ENCODE data around the gene MTHFD2L.

Gene MTHFD2L

DNA sequence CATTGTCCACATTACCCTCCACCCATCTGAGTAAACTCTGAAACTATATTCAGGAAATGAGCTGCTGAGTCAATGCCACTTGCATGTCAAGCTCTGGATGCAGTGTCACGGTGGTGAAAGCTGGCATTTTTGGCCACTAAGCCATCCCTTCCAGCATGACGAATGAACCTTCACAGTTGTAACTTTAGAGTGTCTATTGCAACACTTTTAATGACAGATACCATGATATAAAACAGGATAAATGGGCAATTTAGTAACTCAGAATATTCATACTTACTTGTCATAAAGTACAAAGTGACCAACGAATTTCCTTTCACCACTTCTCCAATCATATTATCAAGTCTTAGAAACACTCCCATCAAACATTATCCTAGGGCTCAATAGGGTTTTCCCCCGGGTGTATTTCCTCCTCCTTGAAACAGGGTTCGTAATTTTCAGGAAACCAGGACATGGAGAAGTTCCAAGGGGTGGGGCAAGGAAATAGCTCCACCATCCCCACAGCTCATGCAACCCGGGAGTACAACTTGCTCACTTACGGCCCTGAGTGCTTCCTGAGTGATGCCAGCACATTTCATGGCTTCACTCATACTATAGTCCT is 73.1 kb downstream of the MTHFD2L start:
- H3K9me3 ChIP-seq (ENCODE audit: control insufficient read depth, low read length) = no peaks in the 10 kb centered on the region

DNA sequence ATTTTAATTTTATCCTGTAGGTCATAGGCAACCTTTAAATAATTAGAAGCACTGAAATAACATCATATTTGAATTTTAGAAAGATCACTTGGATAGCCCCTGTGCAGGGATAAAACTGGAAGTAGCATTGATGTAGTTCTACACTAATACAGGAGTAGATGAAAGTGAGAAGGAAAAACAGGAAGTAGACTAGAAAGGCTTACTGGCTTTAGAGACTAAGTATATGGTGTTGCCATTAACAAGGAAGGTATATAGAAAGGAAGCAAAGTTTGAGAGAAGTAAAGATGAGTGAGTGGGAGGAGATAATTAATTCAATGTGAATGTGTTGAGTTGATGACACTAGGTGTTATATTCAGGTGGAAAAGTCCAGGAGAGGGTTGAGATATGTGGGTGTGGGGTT is 77.2 kb downstream of the MTHFD2L start:
- H3K27me3 ChIP-seq (replicated peaks; ENCODE audit: control insufficient read depth, insufficient read depth, low read length, poor library complexity, severe bottlenecking) = no peaks in the 10 kb centered on the region
- no peak overlapping the region for H3K27ac ChIP-seq (ENCODE audit: insufficient read depth, low read length, poor library complexity, severe bottlenecking)
- no peaks in the 10 kb centered on the region for H3K36me3 ChIP-seq (ENCODE audit: control insufficient read depth, insufficient read depth, low read length)
- no peaks in the 10 kb centered on the region for H3K4me1 ChIP-seq (ENCODE audit: control insufficient read depth, insufficient read depth, low read length, poor library complexity, severe bottlenecking)
- no peak for DNase-seq
- no peaks in the 10 kb centered on the region for H3K9me3 ChIP-seq (ENCODE audit: control insufficient read depth, low read length)
- H3K4me3 ChIP-seq (ENCODE audit: insufficient read depth, low read depth, low read length, poor library complexity, severe bottlenecking) = no peak overlapping the region

More for the DNA sequence above, 73.1 kb downstream of the MTHFD2L start:
- no peak overlapping the region for H3K4me3 ChIP-seq (ENCODE audit: insufficient read depth, low read depth, low read length, poor library complexity, severe bottlenecking)
- no peak overlapping the region for H3K27ac ChIP-seq (ENCODE audit: insufficient read depth, low read length, poor library complexity, severe bottlenecking)
- no peak for DNase-seq
- no peaks in the 10 kb centered on the region for H3K4me1 ChIP-seq (ENCODE audit: control insufficient read depth, insufficient read depth, low read length, poor library complexity, severe bottlenecking)
- no peaks in the 10 kb centered on the region for H3K27me3 ChIP-seq (replicated peaks; ENCODE audit: control insufficient read depth, insufficient read depth, low read length, poor library complexity, severe bottlenecking)
- H3K36me3 ChIP-seq (ENCODE audit: control insufficient read depth, insufficient read depth, low read length) = no peaks in the 10 kb centered on the region

DNA sequence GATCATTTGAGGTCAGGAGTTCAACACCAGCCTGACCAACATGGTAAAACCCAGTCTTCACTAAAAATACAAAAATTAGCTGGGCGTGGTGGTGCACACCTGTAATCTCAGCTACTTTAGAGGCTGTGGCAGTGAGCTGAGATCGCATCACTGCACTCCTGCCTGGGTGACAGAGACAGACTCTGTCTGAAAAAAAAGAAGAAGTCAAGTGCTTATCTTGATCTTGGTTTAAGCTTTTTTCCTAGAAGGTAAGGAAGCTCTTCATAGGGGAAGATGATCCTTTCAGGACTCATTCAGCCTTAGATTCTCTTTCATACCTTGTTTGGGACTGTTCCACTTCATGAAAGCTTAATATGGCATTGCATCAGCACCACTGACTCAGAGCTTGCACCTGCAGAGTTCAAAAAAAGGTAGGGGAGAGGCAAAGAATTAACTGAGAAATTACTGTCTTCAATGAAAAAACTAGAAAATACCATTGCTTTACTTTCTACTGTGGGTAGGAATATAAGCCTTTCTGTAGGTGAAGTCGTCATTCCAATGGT is 79.6 kb downstream of the MTHFD2L start:
- Histone ChIP-seq H3K36me3 (ENCODE audit: control insufficient read depth, insufficient read depth, low read length) (no peaks in the 10 kb centered on the region), H3K27ac (ENCODE audit: insufficient read depth, low read length, poor library complexity, severe bottlenecking) (no peak overlapping the region), H3K4me3 (ENCODE audit: insufficient read depth, low read depth, low read length, poor library complexity, severe bottlenecking) (no peak overlapping the region), H3K27me3 (replicated peaks; ENCODE audit: control insufficient read depth, insufficient read depth, low read length, poor library complexity, severe bottlenecking) (no peaks in the 10 kb centered on the region), H3K9me3 (ENCODE audit: control insufficient read depth, low read length) (no peaks in the 10 kb centered on the region), H3K4me1 (ENCODE audit: control insufficient read depth, insufficient read depth, low read length, poor library complexity, severe bottlenecking) (no peaks in the 10 kb centered on the region)
- DNase-seq = no peak

DNA sequence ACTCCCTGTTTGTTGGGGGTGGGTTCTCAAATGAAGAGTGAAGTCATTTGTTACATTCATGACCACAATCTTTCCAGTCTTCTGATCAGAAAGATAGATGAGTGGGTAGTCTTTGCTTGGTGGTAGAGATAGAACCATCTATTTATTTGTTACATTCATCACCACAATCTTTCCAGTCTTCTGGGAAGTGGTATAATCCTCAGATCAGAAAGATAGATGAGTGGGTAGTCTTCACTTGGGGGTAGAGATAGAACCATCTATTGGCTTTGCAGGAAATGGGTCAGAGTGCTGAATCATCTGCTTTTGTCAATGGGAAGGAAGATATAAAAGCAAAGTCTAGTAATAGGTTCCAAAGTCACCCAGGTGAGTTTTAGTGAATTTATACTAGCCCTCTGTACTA is 86.1 kb downstream of the MTHFD2L start:
- H3K27ac ChIP-seq (ENCODE audit: insufficient read depth, low read length, poor library complexity, severe bottlenecking) = no peak overlapping the region
- H3K27me3 ChIP-seq (replicated peaks; ENCODE audit: control insufficient read depth, insufficient read depth, low read length, poor library complexity, severe bottlenecking) = no peaks in the 10 kb centered on the region
- no peaks in the 10 kb centered on the region for H3K36me3 ChIP-seq (ENCODE audit: control insufficient read depth, insufficient read depth, low read length)
- no peak for DNase-seq
- H3K4me1 ChIP-seq (ENCODE audit: control insufficient read depth, insufficient read depth, low read length, poor library complexity, severe bottlenecking) = no peaks in the 10 kb centered on the region
- no peak overlapping the region for H3K4me3 ChIP-seq (ENCODE audit: insufficient read depth, low read depth, low read length, poor library complexity, severe bottlenecking)
- no peaks in the 10 kb centered on the region for H3K9me3 ChIP-seq (ENCODE audit: control insufficient read depth, low read length)

DNA sequence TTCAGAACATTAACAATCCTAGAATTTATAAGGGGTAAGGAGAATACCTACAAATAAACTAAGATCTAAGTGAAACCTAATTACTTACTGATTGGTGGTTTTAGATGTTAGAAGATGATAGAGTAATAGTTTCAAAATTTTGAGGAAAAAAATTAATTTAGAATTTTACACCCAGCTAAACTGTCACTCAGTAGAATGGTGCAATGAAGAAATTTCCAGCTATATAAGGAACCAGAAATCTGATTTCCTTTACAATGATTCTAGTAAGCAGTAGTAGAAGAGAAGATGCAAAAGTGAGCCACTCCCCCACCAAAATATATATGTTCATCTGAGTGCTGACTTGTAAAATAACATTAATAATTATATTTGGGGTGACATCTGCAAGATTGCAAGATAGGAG is 95.0 kb downstream of the MTHFD2L start:
- Histone ChIP-seq H3K27ac (ENCODE audit: insufficient read depth, low read length, poor library complexity, severe bottlenecking) (no peak overlapping the region), H3K9me3 (ENCODE audit: control insufficient read depth, low read length) (peaks cover 3% of the 10 kb centered on the region), H3K27me3 (replicated peaks; ENCODE audit: control insufficient read depth, insufficient read depth, low read length, poor library complexity, severe bottlenecking) (no peaks in the 10 kb centered on the region), H3K4me1 (ENCODE audit: control insufficient read depth, insufficient read depth, low read length, poor library complexity, severe bottlenecking) (no peaks in the 10 kb centered on the region), H3K4me3 (ENCODE audit: insufficient read depth, low read depth, low read length, poor library complexity, severe bottlenecking) (no peak overlapping the region), H3K36me3 (ENCODE audit: control insufficient read depth, insufficient read depth, low read length) (no peaks in the 10 kb centered on the region)
- DNase-seq = no peak

DNA sequence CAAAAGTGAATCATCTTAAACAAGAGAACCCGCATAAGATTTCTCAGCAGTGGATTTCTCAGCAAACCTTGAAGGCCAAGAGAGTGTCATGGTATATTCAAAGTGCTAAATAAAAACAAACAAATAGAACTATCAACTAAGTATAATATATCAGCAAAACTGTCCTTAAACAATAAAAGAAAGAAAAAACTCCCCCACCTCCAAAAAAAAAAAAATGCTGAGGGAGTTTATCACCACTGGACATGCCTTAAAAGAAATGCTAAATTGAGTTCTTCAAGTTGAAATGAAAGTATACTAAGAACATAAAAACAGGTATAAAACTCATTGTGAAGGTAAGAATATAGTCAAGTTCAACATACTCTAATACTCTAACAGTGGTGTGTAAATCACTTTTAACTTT is 96.5 kb downstream of the MTHFD2L start:
- Histone ChIP-seq H3K4me3 (ENCODE audit: insufficient read depth, low read depth, low read length, poor library complexity, severe bottlenecking) (no peak overlapping the region), H3K27ac (ENCODE audit: insufficient read depth, low read length, poor library complexity, severe bottlenecking) (no peak overlapping the region), H3K4me1 (ENCODE audit: control insufficient read depth, insufficient read depth, low read length, poor library complexity, severe bottlenecking) (no peaks in the 10 kb centered on the region), H3K27me3 (replicated peaks; ENCODE audit: control insufficient read depth, insufficient read depth, low read length, poor library complexity, severe bottlenecking) (no peaks in the 10 kb centered on the region), H3K9me3 (ENCODE audit: control insufficient read depth, low read length) (peaks cover 3% of the 10 kb centered on the region), H3K36me3 (ENCODE audit: control insufficient read depth, insufficient read depth, low read length) (no peaks in the 10 kb centered on the region)
- no peak for DNase-seq

DNA sequence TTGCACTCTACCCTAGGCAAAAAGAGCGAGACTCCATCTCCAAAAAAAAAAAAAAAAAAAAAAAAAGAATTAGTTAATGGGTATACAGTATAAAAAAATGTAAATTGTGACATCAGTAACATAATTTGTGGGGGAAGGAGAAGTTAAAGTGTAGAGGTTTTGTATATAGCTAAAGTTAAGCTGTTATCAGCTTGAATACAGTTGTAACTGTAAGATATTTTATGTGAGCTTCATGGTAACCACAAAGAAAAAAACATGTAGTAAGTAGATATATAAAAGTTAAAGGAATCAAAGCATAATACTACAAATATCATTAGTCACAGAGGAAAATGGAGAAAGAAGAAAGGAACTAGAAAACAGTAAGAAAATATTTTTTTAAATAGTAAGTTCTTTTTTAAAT is 97.2 kb downstream of the MTHFD2L start:
- no peak for DNase-seq
- H3K27ac ChIP-seq (ENCODE audit: insufficient read depth, low read length, poor library complexity, severe bottlenecking) = no peak overlapping the region
- peaks cover 3% of the 10 kb centered on the region for H3K9me3 ChIP-seq (ENCODE audit: control insufficient read depth, low read length)
- no peak overlapping the region for H3K4me3 ChIP-seq (ENCODE audit: insufficient read depth, low read depth, low read length, poor library complexity, severe bottlenecking)
- H3K36me3 ChIP-seq (ENCODE audit: control insufficient read depth, insufficient read depth, low read length) = no peaks in the 10 kb centered on the region
- H3K4me1 ChIP-seq (ENCODE audit: control insufficient read depth, insufficient read depth, low read length, poor library complexity, severe bottlenecking) = no peaks in the 10 kb centered on the region
- no peaks in the 10 kb centered on the region for H3K27me3 ChIP-seq (replicated peaks; ENCODE audit: control insufficient read depth, insufficient read depth, low read length, poor library complexity, severe bottlenecking)

DNA sequence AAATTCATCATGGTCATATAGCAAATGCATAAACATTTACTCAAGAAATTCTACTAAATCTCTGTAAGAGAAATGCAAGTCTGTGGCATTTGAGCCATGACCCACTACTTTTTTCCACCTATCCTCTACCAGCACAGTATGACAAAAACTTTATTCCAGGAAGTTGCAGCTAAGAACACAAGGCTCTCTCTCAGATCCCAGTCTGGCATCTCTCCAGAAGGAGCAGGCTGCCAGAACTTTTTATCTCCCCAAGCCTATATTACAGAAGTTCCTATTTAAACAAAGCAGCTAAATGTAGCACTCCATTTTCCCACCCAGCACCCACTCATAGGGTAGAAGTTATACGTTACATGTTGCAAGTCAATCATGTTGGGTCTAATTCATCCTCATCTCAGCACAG is 101.0 kb downstream of the MTHFD2L start:
- no peak for DNase-seq
- H3K27ac ChIP-seq (ENCODE audit: insufficient read depth, low read length, poor library complexity, severe bottlenecking) = no peak overlapping the region
- H3K36me3 ChIP-seq (ENCODE audit: control insufficient read depth, insufficient read depth, low read length) = no peaks in the 10 kb centered on the region
- no peaks in the 10 kb centered on the region for H3K27me3 ChIP-seq (replicated peaks; ENCODE audit: control insufficient read depth, insufficient read depth, low read length, poor library complexity, severe bottlenecking)
- no peak overlapping the region for H3K4me3 ChIP-seq (ENCODE audit: insufficient read depth, low read depth, low read length, poor library complexity, severe bottlenecking)
- H3K4me1 ChIP-seq (ENCODE audit: control insufficient read depth, insufficient read depth, low read length, poor library complexity, severe bottlenecking) = no peaks in the 10 kb centered on the region
- no peaks in the 10 kb centered on the region for H3K9me3 ChIP-seq (ENCODE audit: control insufficient read depth, low read length)

DNA sequence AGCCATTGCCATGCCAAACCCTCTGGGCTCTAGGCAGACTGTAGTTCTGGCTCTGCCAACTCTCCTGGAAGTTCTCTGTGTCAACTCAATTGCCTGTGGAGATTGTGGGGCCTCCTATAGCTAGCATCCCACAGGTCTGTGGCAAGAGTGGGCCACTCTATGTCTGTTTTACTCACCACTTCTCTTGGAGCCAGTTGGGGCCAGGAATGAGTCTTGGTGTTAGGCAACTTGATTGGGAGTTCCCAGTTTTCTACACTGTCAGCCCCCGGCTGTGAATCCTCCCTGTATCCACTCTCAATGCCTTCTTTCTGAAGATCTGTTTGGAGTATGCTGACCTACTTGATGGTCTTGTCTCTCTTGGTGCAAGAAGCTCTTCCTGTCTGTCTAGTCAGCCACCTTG is 102.1 kb downstream of the MTHFD2L start:
- no peak overlapping the region for H3K27ac ChIP-seq (ENCODE audit: insufficient read depth, low read length, poor library complexity, severe bottlenecking)
- DNase-seq = no peak
- H3K36me3 ChIP-seq (ENCODE audit: control insufficient read depth, insufficient read depth, low read length) = no peaks in the 10 kb centered on the region
- no peak overlapping the region for H3K4me3 ChIP-seq (ENCODE audit: insufficient read depth, low read depth, low read length, poor library complexity, severe bottlenecking)
- no peaks in the 10 kb centered on the region for H3K4me1 ChIP-seq (ENCODE audit: control insufficient read depth, insufficient read depth, low read length, poor library complexity, severe bottlenecking)
- H3K27me3 ChIP-seq (replicated peaks; ENCODE audit: control insufficient read depth, insufficient read depth, low read length, poor library complexity, severe bottlenecking) = no peaks in the 10 kb centered on the region
- H3K9me3 ChIP-seq (ENCODE audit: control insufficient read depth, low read length) = no peaks in the 10 kb centered on the region

DNA sequence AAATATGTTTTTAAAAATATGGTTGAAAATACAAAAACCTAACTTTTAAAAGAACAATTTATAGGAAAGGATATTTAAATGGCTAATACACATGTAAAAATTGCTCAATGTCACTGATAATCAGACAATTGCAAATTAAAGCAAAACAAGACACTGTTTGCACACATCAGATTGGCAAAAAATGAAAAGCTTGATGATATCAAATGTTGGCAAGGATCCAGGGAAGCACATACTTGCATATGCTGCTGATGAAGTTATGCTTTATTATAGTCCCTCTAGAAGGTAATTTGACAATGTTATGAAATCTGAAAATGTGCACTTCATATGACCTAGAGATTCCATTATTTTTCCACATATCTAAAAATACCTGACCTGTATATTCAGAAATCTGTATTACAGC is 104.6 kb downstream of the MTHFD2L start:
- Histone ChIP-seq H3K36me3 (ENCODE audit: control insufficient read depth, insufficient read depth, low read length) (no peaks in the 10 kb centered on the region), H3K9me3 (ENCODE audit: control insufficient read depth, low read length) (no peaks in the 10 kb centered on the region), H3K27me3 (replicated peaks; ENCODE audit: control insufficient read depth, insufficient read depth, low read length, poor library complexity, severe bottlenecking) (no peaks in the 10 kb centered on the region), H3K4me1 (ENCODE audit: control insufficient read depth, insufficient read depth, low read length, poor library complexity, severe bottlenecking) (no peaks in the 10 kb centered on the region), H3K27ac (ENCODE audit: insufficient read depth, low read length, poor library complexity, severe bottlenecking) (no peak overlapping the region), H3K4me3 (ENCODE audit: insufficient read depth, low read depth, low read length, poor library complexity, severe bottlenecking) (no peak overlapping the region)
- DNase-seq = no peak

Measured in effector memory CD4-positive, alpha-beta T cell (primary cell).